ENCODE results near the gene AXL. TPM values are rescaled to one million over a fixed set of nuclear protein-coding genes. Genes with fewer than 3 reads are reported as not detected.

Gene AXL
- total RNA-seq, 1 donor from 2014 or later, result 4.0 TPM

- ATAC-seq, result no peak
Measured at GRCh38 chr19:41235480-41235879, 16.5 kb downstream of the AXL start.

- ATAC-seq, result no peak
Measured at GRCh38 chr19:41238244-41238643, 19.2 kb downstream of the AXL start.

GRCh38 chr19:41239363-41239762 is 20.3 kb downstream of the AXL start:
- peak; percentile 49 for ATAC-seq

- ATAC-seq, result no peak
Measured at GRCh38 chr19:41239961-41240574, 21.0 kb downstream of the AXL start.

DNA sequence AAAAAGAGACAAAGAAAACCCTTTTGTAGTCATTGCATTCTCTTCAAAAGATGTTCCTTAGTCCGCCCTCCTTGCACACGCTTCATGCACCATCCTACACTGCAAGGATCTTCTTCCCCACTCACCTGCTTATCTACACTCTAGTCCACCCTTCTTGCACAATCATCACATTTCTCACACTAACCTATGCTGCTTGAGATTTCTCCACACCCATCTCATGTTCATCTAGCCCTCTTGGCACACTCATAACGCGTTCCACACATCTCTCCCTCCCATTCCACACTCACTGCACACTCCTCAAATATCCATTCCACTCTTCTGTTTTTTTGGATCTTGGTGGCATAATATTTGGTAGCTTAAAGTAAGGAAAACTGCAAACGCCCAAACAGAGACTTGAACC is 22.8 kb downstream of the AXL start:
- no peak for ATAC-seq

DNA sequence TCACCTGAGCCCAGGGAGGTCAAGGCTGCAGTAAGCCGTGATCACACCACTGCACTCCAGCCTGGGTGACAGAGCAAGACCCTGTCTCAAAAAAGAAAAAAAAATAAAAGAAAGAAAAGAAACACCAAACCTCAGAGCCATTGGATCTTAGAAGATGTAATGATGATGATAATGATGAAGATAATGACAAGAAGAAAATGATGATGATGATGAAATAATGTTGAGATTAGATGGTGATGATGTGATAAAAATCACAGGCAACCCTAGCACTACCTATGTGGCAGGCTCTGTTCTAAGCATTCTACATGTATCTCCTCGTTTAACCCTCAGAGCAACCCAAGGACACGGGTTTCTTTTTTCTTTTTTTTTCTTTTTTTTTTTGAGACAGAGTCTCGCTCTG is 25.1 kb downstream of the AXL start:
- no peak for ATAC-seq

- ATAC-seq, result no peak
Measured at GRCh38 chr19:41245843-41246242, 26.8 kb downstream of the AXL start.

- no peak for ATAC-seq
Measured at GRCh38 chr19:41248895-41249294, 29.9 kb downstream of the AXL start.

DNA sequence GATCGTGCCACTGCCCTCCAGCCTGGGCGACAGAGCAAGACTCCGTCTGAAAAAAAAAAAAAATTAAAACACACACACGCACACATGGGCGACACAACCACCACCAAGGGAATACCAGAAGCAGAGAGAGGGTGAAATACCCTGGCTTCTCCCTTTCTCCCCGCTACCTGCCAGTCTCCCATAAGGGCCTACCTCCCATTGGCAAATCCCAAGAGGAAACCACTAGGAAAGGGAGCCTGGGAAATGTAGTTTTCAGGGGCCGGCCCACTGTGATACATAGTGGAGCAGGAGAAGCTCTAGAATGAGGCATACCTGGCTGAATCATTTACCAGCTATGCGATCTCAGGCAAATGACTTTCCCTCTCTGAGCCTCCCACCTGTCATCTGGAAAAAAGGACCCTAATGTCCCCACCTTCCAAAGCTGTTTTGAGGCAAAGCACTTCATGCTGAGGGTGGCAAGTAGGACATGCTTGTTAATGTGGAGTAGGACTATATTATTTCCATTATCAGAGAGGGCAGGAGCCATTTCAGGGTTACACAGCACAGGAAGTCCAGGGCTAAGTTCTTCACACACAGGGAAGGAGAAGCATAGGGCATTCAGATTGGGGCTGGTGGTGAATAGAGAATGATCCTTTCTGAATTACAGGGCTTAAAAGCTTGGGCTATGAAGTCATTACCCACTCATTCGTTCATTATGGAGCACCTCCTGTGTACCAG is 30.8 kb downstream of the AXL start:
- no peak for ATAC-seq

DNA sequence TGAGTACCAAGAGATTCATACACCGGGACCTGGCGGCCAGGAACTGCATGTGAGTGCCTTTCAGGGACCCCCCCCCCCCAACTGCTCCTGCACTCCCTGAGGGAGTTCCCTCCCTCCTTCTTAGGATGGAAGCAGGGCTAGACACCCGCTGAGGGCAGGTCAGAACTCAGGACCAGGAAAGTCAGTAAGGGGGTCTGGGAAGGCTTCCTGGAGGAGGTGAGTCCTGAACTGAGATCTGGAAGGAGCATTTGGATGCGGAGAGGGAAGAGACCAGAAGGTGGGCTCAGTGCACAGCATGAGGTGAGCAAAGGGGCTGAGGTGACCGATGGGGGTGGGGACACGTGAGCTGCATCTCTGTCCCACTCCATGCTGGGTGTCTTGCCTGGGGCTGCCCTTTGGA is 34.6 kb downstream of the AXL start:
- ATAC-seq, result no peak

DNA sequence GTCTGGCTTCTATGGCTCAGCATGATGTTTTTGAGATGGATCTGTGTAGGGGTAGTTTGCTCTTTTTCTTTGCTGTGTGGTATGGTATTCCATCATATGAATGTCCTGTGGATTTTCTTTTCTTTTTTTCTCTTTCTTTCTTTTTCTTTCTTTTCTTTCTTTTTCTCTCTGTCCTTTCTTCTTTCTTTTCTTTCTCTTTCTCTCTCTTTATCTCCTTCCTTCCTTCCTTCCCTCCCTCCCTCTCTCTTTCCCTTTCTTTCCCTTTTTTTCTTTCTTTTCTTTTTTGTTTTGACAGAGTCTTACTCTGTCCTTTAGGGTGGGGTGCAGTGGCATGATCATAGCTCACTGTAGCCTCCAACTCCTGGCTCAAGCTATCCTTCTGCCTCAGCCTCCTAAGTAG is 36.1 kb downstream of the AXL start:
- no peak for ATAC-seq

GRCh38 chr19:41261474-41262190 is 42.6 kb downstream of the AXL start:
- no peak for ATAC-seq

DNA sequence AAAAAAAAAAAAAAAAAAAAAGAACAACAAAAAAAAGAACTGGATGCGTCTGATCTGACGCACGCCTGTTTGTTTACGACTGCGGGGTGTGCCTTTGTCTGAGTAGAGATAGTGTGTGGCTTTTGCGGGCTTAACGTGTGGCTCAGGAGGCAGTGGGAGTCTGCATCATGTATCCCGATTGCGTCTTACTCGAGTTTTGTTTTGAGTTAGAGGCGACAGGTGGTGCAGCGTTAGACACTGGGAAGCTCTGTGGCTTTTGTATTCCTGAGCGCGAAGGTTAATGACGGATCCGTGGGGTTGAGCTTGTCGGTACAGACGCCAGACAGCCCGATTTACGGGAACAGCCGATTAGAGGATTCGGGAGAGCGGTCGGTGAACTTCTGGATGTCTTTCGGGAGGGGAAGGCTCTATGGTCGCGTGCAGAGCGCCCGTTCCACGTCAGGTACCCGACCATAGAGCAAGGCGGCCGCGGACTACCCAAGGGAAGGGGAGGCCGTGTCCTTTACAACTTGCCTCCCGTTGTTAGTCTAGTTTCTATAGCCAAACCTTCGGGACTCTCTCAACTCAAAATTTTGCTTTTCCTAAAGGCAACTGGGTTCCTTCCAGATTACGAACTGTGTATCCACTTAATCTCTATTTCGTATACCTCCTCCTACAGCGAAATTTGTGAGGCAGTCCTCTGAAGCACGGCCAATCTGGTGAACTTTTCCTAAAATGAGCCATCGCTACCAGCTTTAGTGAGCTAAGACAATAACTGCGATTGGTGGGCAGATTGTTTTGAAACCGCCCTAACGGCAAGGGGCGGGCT is 44.2 kb downstream of the AXL start:
- ATAC-seq, result peak; percentile 3

GRCh38 chr19:41263850-41264580 is 45.0 kb downstream of the AXL start, which contains the start of gene HNRNPUL1:
HNRNPUL1 (plus strand) TSS chr19:41264372; CDS start chr19:41264504, 132 bp downstream.
- peak; percentile 87 for ATAC-seq

GRCh38 chr19:41264581-41265394 is 45.8 kb downstream of the AXL start:
- no peak for ATAC-seq

- no peak for ATAC-seq
Measured at GRCh38 chr19:41265395-41266153, 46.6 kb downstream of the AXL start.

GRCh38 chr19:41269055-41269454 is 50.0 kb downstream of the AXL start:
- no peak for ATAC-seq

- ATAC-seq, result no peak
Measured at GRCh38 chr19:41269571-41269970, 50.5 kb downstream of the AXL start.

- ATAC-seq, result no peak
Measured at GRCh38 chr19:41273076-41273475, 54.1 kb downstream of the AXL start.

GRCh38 chr19:41274802-41275201 is 55.8 kb downstream of the AXL start:
- no peak for ATAC-seq
